Stimulated activated CD4-positive, alpha-beta T cell treated with anti-CD3 and anti-CD28 coated beads, Interleukin-12 subunit alpha, Interleukin-12 subunit beta, amount 100 ng/mL, for 48 hours (primary cell): ENCODE results near the gene UBE2J2.

ENCODE experiments used
- DNase-seq, 3 donors: peaks; one replicate each; pipeline ENCODE4 v3.0.0-alpha.2; 2020; ENCODE audit warnings: low read depth in 2 of 3, low spot score in 1 of 3

UBE2J2 gene

GRCh38 chr1:1229770-1230169 is 43.9 kb downstream of the UBE2J2 start:
- no peak for DNase-seq

- no peak for DNase-seq
Observed at GRCh38 chr1:1228596-1229321, 44.9 kb downstream of the UBE2J2 start.

- no peak for DNase-seq
Observed at GRCh38 chr1:1228187-1228586, 45.5 kb downstream of the UBE2J2 start.

GRCh38 chr1:1227386-1227785 is 46.3 kb downstream of the UBE2J2 start:
- DNase-seq: no peak

GRCh38 chr1:1226566-1227362 is 46.9 kb downstream of the UBE2J2 start:
- no peak for DNase-seq

GRCh38 chr1:1225913-1226312 is 47.7 kb downstream of the UBE2J2 start:
- no peak for DNase-seq

- no peak for DNase-seq
Observed at GRCh38 chr1:1225238-1225845, 48.3 kb downstream of the UBE2J2 start.

GRCh38 chr1:1223891-1224290 is 49.8 kb downstream of the UBE2J2 start:
- no peak for DNase-seq

- DNase-seq: no peak
Observed at GRCh38 chr1:1223321-1223720, 50.3 kb downstream of the UBE2J2 start.

GRCh38 chr1:1222575-1223225 is 51.0 kb downstream of the UBE2J2 start:
- DNase-seq: no peak

GRCh38 chr1:1221887-1222574 is 51.6 kb downstream of the UBE2J2 start:
- DNase-seq: no peak

- no peak for DNase-seq
Observed at GRCh38 chr1:1220197-1220596, 53.5 kb downstream of the UBE2J2 start.

GRCh38 chr1:1219341-1219740 is 54.3 kb downstream of the UBE2J2 start:
- peak in 1 of 3 donors; percentile 59 for DNase-seq

- no peak for DNase-seq
Observed at GRCh38 chr1:1218524-1219200, 55.0 kb downstream of the UBE2J2 start.

GRCh38 chr1:1217621-1218523 is 55.8 kb downstream of the UBE2J2 start:
- DNase-seq: peak in 1 of 3 donors; percentile 56

- DNase-seq: peak in 1 of 3 donors; percentile 61
Observed at GRCh38 chr1:1216770-1217620, 56.7 kb downstream of the UBE2J2 start.

- no peak for DNase-seq
Observed at GRCh38 chr1:1215881-1216605, 57.6 kb downstream of the UBE2J2 start.
